ENCODE data around the gene MYOD1.

DNA sequence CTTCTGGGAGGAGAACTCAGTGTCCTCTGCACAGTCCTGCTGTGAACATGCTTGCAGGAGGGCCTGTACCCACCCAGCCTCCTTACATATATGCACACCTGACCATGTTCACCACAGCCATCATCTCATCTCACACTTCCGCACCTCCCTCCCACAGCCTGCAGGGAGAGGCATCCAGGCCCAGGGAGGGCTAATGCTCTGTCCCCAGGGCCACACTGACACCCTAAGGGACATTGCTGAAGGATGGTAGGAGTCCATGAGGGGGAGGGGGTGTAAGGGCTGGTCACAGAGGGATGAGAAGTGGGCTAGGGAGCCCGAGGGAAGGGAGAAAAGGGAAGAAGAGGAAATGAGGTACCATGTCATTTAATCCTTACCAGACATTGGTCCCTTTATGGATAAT lies 10.8 kb downstream of the MYOD1 start:
- TF ChIP-seq, protein P1, sequence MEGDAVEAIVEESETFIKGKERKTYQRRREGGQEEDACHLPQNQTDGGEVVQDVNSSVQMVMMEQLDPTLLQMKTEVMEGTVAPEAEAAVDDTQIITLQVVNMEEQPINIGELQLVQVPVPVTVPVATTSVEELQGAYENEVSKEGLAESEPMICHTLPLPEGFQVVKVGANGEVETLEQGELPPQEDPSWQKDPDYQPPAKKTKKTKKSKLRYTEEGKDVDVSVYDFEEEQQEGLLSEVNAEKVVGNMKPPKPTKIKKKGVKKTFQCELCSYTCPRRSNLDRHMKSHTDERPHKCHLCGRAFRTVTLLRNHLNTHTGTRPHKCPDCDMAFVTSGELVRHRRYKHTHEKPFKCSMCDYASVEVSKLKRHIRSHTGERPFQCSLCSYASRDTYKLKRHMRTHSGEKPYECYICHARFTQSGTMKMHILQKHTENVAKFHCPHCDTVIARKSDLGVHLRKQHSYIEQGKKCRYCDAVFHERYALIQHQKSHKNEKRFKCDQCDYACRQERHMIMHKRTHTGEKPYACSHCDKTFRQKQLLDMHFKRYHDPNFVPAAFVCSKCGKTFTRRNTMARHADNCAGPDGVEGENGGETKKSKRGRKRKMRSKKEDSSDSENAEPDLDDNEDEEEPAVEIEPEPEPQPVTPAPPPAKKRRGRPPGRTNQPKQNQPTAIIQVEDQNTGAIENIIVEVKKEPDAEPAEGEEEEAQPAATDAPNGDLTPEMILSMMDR (IDR thresholded peaks at IDR 0.05), result no peak
- TF ChIP-seq POLR2A (IDR thresholded peaks at IDR 0.05) (no peak), EP300 (IDR thresholded peaks at IDR 0.05) (no peak)

Data from ovary (tissue), 3 donors.